GM21381 (cell line): ENCODE data around the gene ACTN1.

Experiments
- ATAC-seq: cut with Tn5 transposase; IDR thresholded peaks from one replicate; pipeline ENCODE4 v1.9.1; 2021; ENCODE audit warnings: mild to moderate bottlenecking, moderate library complexity; ENCODE audit not compliant: unreplicated experiment

The ACTN1 gene

GRCh38 chr14:68840454-68840853 lies 138.6 kb downstream of the ACTN1 start:
- no peak for ATAC-seq

GRCh38 chr14:68836082-68836481 lies 143.0 kb downstream of the ACTN1 start:
- ATAC-seq, result no peak

DNA sequence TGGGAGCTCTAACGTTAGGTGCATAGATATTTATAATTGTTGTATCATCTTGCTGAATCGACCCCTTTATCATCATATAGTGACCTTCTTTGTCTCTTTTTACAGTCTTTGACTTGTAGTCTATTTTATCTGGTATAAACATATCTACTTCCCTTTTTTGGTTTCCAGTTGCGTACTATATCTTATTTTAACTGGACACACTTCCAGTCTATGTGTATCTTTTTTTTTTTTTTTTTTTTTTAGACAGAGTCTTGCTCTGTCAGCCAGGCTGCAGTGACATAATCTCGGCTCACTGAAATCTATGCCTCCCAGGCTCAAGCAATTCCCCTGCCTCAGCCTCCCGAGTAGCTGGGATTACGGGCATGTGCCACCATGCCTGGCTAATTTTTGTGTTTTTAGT lies 144.3 kb downstream of the ACTN1 start:
- ATAC-seq, result no peak

- ATAC-seq, result no peak
These were observed 150.4 kb downstream of the ACTN1 start for GRCh38 chr14:68828698-68829097.

GRCh38 chr14:68825729-68826128 lies 153.4 kb downstream of the ACTN1 start:
- no peak for ATAC-seq

DNA sequence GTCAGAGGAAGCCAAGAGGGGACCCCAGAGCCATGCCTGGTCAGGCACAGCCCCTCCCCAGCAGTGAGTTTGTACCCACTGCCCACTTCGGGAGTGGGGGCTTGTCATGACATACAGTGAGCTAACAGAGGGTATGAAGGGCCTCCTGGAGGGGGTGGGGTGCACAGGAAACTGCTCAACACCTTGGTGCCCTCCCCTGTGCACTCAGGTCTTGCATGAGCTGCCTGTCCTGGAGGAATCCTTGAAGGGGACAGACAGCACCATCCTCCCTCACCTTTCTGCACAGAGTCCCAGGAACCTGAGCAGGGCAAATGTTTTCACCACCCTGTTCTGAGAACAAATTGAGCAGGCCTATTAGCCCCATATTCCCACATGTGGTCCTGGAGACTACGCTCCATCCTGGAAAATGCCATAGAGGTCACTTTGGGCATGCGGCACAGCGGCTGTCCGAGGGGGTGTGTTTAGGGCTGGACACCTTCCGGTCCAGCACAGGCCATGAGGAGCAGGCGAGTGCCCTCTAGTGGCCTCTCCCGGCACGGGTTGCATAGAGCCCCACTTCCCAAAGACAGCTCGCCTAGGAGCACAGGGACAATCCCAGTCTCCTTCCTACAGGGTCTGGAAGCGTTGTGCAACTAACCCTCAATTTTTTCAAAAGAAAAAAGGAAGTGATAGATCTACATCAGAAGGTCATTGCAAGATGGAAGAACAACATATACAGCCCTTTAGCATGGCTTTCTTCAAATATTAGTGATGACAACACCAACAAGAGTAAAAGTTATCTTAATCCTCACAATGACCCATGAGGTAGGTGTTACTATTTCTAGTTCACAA lies 154.4 kb downstream of the ACTN1 start:
- ATAC-seq, result no peak

- ATAC-seq, result no peak
These were observed 154.9 kb downstream of the ACTN1 start for GRCh38 chr14:68824207-68824516.
